Lower leg skin (tissue), 4 donors: ENCODE results near the gene MCCC2. TPM values are rescaled to one million over a fixed set of nuclear protein-coding genes. Genes with fewer than 3 reads are reported as not detected.
"Not testable (repeated sequence)": the region's sequence is repeated elsewhere in the genome, so short reads cannot be mapped to it uniquely, and the experiment has no call there.

Source experiments
- DNase-seq, 2 donors: peaks; one replicate each; pipeline ENCODE4 v3.0.0-alpha.2; 2019; ENCODE audit warnings: low spot score in 2 of 2
- H3K4me3 ChIP-seq: fragments of 200-600 bp; sonication (generic); 2 replicates; pipeline ENCODE4 v1.5.1; 2017; ENCODE audit warnings: mild to moderate bottlenecking, low read depth; ENCODE audit not compliant: poor library complexity, severe bottlenecking
- CTCF ChIP-seq, 3 donors: fragments of 450-650 bp; IDR thresholded peaks; one replicate each; pipeline ENCODE4 v1.5.1; 2016; ENCODE audit warnings: antibody characterized with exemption in 3 of 3, mild to moderate bottlenecking in 3 of 3, moderate library complexity in 2 of 3
- POLR2A ChIP-seq, 2 donors: fragments of 450-650 bp; IDR thresholded peaks; one replicate each; pipeline ENCODE4 v1.6.1; 2016 to 2017; ENCODE audit warnings: antibody characterized with exemption in 2 of 2, mild to moderate bottlenecking in 1 of 2, moderate library complexity in 1 of 2
- WGBS, 2 donors: methylation state at CpG; one replicate each; pipeline ENCODE4 v1.1.5; 2018; 5-methylcytosine and 5-hydroxymethylcytosine counted together
- intact Hi-C: fragments of 100-400 bp; cut with DNase I; formaldehyde crosslinking; loops from one replicate; pipeline ENCODE4 v1.15.0; 2023; ENCODE audit warnings: low total_unique reads
- total RNA-seq, 4 donors: library from RNA; depleted of rRNA; stranded (reverse); fragments of >200 nt; gene quantifications; one replicate each; pipeline ENCODE4 v1.1.0, GENCODE V29; 2016

Gene MCCC2
- total RNA-seq, result 10 to 100 TPM; 26.8 to 40.1 (median 32.3) TPM

- intact Hi-C loops, result no loop called here
- no peak for TF ChIP-seq POLR2A (IDR thresholded peaks at IDR 0.05)
- TF ChIP-seq CTCF (IDR thresholded peaks at IDR 0.05), result no peak
- WGBS, 2 donors, result 0 to 1% methylated on average over 32 to 39 of the region's 56 CpGs
- peak; percentile 96 to 100 for DNase-seq
- H3K4me3 ChIP-seq, result peak within 1 kb of the TSS; percentile 46
These were observed at the start of gene MCCC2 for GRCh38 chr5:71586941-71587765. TSS of gene MCCC2 (plus strand) at chr5:71587340. CDS start at chr5:71587426, 86 bp downstream.

GRCh38 chr5:71537687-71538086 lies 49.5 kb upstream of the MCCC2 start:
- no peak for DNase-seq
- WGBS, 2 donors, result 79% methylated on average over 3 of the region's 3 CpGs
- no peak for TF ChIP-seq CTCF (IDR thresholded peaks at IDR 0.05)
- TF ChIP-seq POLR2A (IDR thresholded peaks at IDR 0.05), result no peak
- H3K4me3 ChIP-seq, result no peak overlapping the region
- intact Hi-C loops, result no loop called here

- intact Hi-C loops, DNase-seq, H3K4me3 ChIP-seq: not testable (repeated sequence)
- 96 to 98% methylated on average over 7 of the region's 7 CpGs for WGBS, 2 donors
These were observed 36.3 kb upstream of the MCCC2 start for GRCh38 chr5:71550885-71551284.

- intact Hi-C loops, DNase-seq, H3K4me3 ChIP-seq: not testable (repeated sequence)
- 93 to 100% methylated on average over 15 to 19 of the region's 27 CpGs for WGBS, 2 donors
These were observed 35.6 kb upstream of the MCCC2 start for GRCh38 chr5:71551582-71551981.

- H3K4me3 ChIP-seq, DNase-seq, intact Hi-C loops: not testable (repeated sequence)
- WGBS, 2 donors, result 98 to 99% methylated on average over 29 to 39 of the region's 53 CpGs
These were observed 35.0 kb upstream of the MCCC2 start for GRCh38 chr5:71552026-71552749.

- H3K4me3 ChIP-seq, result no peak overlapping the region
- 95 to 97% methylated on average over 4 of the region's 4 CpGs for WGBS, 2 donors
- intact Hi-C loops, result no loop called here
- no peak for DNase-seq
- no peak for TF ChIP-seq POLR2A (IDR thresholded peaks at IDR 0.05)
- no peak for TF ChIP-seq CTCF (IDR thresholded peaks at IDR 0.05)
These were observed 24.0 kb upstream of the MCCC2 start for GRCh38 chr5:71563161-71563560.

- intact Hi-C loops, result no loop called here
- DNase-seq, result no peak
- no peak for TF ChIP-seq CTCF (IDR thresholded peaks at IDR 0.05)
- no peak for TF ChIP-seq POLR2A (IDR thresholded peaks at IDR 0.05)
- H3K4me3 ChIP-seq, result no peak overlapping the region
These were observed 22.2 kb upstream of the MCCC2 start for GRCh38 chr5:71564895-71565294.
